ENCODE measurements around the gene CD300E.
"Not testable (repeated sequence)": the region's sequence is repeated elsewhere in the genome, so short reads cannot be mapped to it uniquely, and the experiment has no call there.

CD300E gene

GRCh38 chr17:74631468-74632450 lies 8.2 kb upstream of the CD300E start:
- no peak for TF ChIP-seq CTCF (IDR thresholded peaks at IDR 0.05; ENCODE audit: low read depth, low read length)
- no peak for DNase-seq (ENCODE audit: low read depth, low spot score)
- in situ Hi-C loops (cut with HindIII; ENCODE audit: low sequenced_read_pairs), result no loop called here
- H3K4me3 ChIP-seq (ENCODE audit: low read depth, low read length), result no peak overlapping the region

GRCh38 chr17:74630251-74630650 lies 6.7 kb upstream of the CD300E start:
- H3K4me3 ChIP-seq (ENCODE audit: low read depth, low read length); DNase-seq (ENCODE audit: low read depth, low spot score); in situ Hi-C loops (cut with HindIII; ENCODE audit: low sequenced_read_pairs): not testable (repeated sequence)

- TF ChIP-seq CTCF (IDR thresholded peaks at IDR 0.05; ENCODE audit: low read depth, low read length), result no peak
- no peak for DNase-seq (ENCODE audit: low read depth, low spot score)
- H3K4me3 ChIP-seq (ENCODE audit: low read depth, low read length), result no peak overlapping the region
- in situ Hi-C loops (cut with HindIII; ENCODE audit: low sequenced_read_pairs), result no loop called here
Measured at GRCh38 chr17:74625661-74626060, 2.1 kb upstream of the CD300E start.

- no peak for TF ChIP-seq CTCF (IDR thresholded peaks at IDR 0.05; ENCODE audit: low read depth, low read length)
- no peak overlapping the region for H3K4me3 ChIP-seq (ENCODE audit: low read depth, low read length)
- no peak for DNase-seq (ENCODE audit: low read depth, low spot score)
- in situ Hi-C loops (cut with HindIII; ENCODE audit: low sequenced_read_pairs), result no loop called here
Measured at GRCh38 chr17:74624131-74624530, 593 bp upstream of the CD300E start.

GRCh38 chr17:74619077-74619673 lies 4.4 kb downstream of the CD300E start:
- in situ Hi-C loops (cut with HindIII; ENCODE audit: low sequenced_read_pairs), result no loop called here
- no peak overlapping the region for H3K4me3 ChIP-seq (ENCODE audit: low read depth, low read length)
- TF ChIP-seq CTCF (IDR thresholded peaks at IDR 0.05; ENCODE audit: low read depth, low read length), result no peak
- no peak for DNase-seq (ENCODE audit: low read depth, low spot score)

GRCh38 chr17:74618451-74618850 lies 5.1 kb downstream of the CD300E start:
- in situ Hi-C loops (cut with HindIII; ENCODE audit: low sequenced_read_pairs), result no loop called here
- DNase-seq (ENCODE audit: low read depth, low spot score), result no peak
- H3K4me3 ChIP-seq (ENCODE audit: low read depth, low read length), result no peak overlapping the region
- no peak for TF ChIP-seq CTCF (IDR thresholded peaks at IDR 0.05; ENCODE audit: low read depth, low read length)

GRCh38 chr17:74616696-74617095 lies 6.8 kb downstream of the CD300E start:
- TF ChIP-seq CTCF (IDR thresholded peaks at IDR 0.05; ENCODE audit: low read depth, low read length), result no peak
- in situ Hi-C loops (cut with HindIII; ENCODE audit: low sequenced_read_pairs), result no loop called here
- no peak overlapping the region for H3K4me3 ChIP-seq (ENCODE audit: low read depth, low read length)
- no peak for DNase-seq (ENCODE audit: low read depth, low spot score)

Measured in astrocyte of the spinal cord (primary cell).